Esophagus muscularis mucosa (tissue), 3 donors: ENCODE measurements around the gene IP6K1.

Source experiments
- CTCF ChIP-seq, 3 experiments: fragments of 200-600 bp in 2 of 3; fragments of 450-650 bp in 1 of 3; sonication (generic) in 2 of 3; IDR thresholded peaks; one replicate each; pipeline ENCODE4 v1.5.1; 2017 to 2019; ENCODE audit warnings: antibody characterized with exemption in 3 of 3, mild to moderate bottlenecking in 2 of 3, moderate library complexity in 1 of 3
- POLR2A ChIP-seq: fragments of 450-650 bp; IDR thresholded peaks from one replicate; pipeline ENCODE4 v1.6.1; 2017; ENCODE audit warnings: antibody characterized with exemption, moderate library complexity, mild to moderate bottlenecking, low read depth

GRCh38 chr3:49721596-49721895 lies 64.8 kb downstream of the IP6K1 start:
- no peak for TF ChIP-seq CTCF (IDR thresholded peaks at IDR 0.05)
- TF ChIP-seq POLR2A: no peak
